ENCODE results near the gene TIGAR.

GRCh38 chr12:4282892-4283511 lies 38.0 kb upstream of the TIGAR start:
- TF ChIP-seq CTCF (IDR thresholded peaks at IDR 0.05; ENCODE audit: low read length) (peak; percentile 13; the same call in 1 of the 2 replicates), EZH2 (IDR thresholded peaks at IDR 0.05; ENCODE audit: borderline replicate concordance, low read length) (no peak)

Data from OCI-LY1 (cell line).